HEK293 (cell line): ENCODE measurements around the gene DEDD2.

ENCODE experiments used
- BCL11A ChIP-seq: fragments of 450-650 bp; formaldehyde crosslinking; IDR thresholded peaks from 2 replicates; pipeline ENCODE4 v1.5.1; 2016; ENCODE audit warnings: low read depth, missing biosample characterization, missing genetic modification characterization
- HOXA7 ChIP-seq: sonication (generic); formaldehyde crosslinking; IDR thresholded peaks from 2 replicates; pipeline ENCODE4 v1.8.1; 2022; ENCODE audit warnings: missing genetic modification reagents, borderline replicate concordance
- HOXD13 ChIP-seq: sonication (generic); formaldehyde crosslinking; IDR thresholded peaks from 2 replicates; pipeline ENCODE4 v1.8.0; 2022; ENCODE audit warnings: missing genetic modification reagents, borderline replicate concordance
- SCRT2 ChIP-seq: fragments of 450-650 bp; formaldehyde crosslinking; IDR thresholded peaks from 2 replicates; pipeline ENCODE4 v1.5.1; 2016; ENCODE audit warnings: missing biosample characterization, missing genetic modification characterization
- SP3 ChIP-seq: fragments of 450-650 bp; formaldehyde crosslinking; IDR thresholded peaks from 2 replicates; pipeline ENCODE4 v1.5.1; 2016; ENCODE audit warnings: missing biosample characterization, missing genetic modification characterization
- TRIM28 ChIP-seq: IDR thresholded peaks from 2 replicates; pipeline ENCODE4 v1.6.1; 2011; ENCODE audit warnings: low read length, control low read depth, borderline replicate concordance
- ZBTB1 ChIP-seq: fragments of 450-650 bp; formaldehyde crosslinking; IDR thresholded peaks from 2 replicates; pipeline ENCODE4 v1.5.1; 2016; ENCODE audit warnings: missing biosample characterization, missing genetic modification characterization
- ZEB2 ChIP-seq: fragments of 450-650 bp; formaldehyde crosslinking; IDR thresholded peaks from 2 replicates; pipeline ENCODE4 v1.5.1; 2016; ENCODE audit warnings: missing biosample characterization, missing genetic modification characterization
- ZIC2 ChIP-seq: fragments of 450-650 bp; formaldehyde crosslinking; IDR thresholded peaks from 2 replicates; pipeline ENCODE4 v1.5.1; 2016; ENCODE audit warnings: missing biosample characterization, missing genetic modification characterization
- ZNF132 ChIP-seq: fragments of 450-650 bp; formaldehyde crosslinking; IDR thresholded peaks from 2 replicates; pipeline ENCODE4 v1.5.1; 2017; ENCODE audit warnings: missing biosample characterization, missing genetic modification characterization, borderline replicate concordance
- ZNF16 ChIP-seq: fragments of 450-650 bp; formaldehyde crosslinking; IDR thresholded peaks from 2 replicates; pipeline ENCODE4 v1.5.1; 2016; ENCODE audit warnings: low read depth, missing biosample characterization, missing genetic modification characterization
- ZNF169 ChIP-seq: fragments of 450-650 bp; formaldehyde crosslinking; IDR thresholded peaks from 2 replicates; pipeline ENCODE4 v1.5.1; 2016; ENCODE audit warnings: missing biosample characterization, missing genetic modification characterization
- ZNF24 ChIP-seq: fragments of 450-650 bp; formaldehyde crosslinking; IDR thresholded peaks from 2 replicates; pipeline ENCODE4 v1.5.1; 2016; ENCODE audit warnings: missing biosample characterization, missing genetic modification characterization
- ZNF37A ChIP-seq: fragments of 450-650 bp; IDR thresholded peaks from 2 replicates; pipeline ENCODE4 v1.5.1; 2018; ENCODE audit warnings: missing biosample characterization, missing genetic modification characterization
- ZNF394 ChIP-seq: fragments of 450-650 bp; formaldehyde crosslinking; IDR thresholded peaks from 2 replicates; pipeline ENCODE4 v1.5.1; 2016; ENCODE audit warnings: missing biosample characterization, missing genetic modification characterization, mild to moderate bottlenecking, moderate library complexity, borderline replicate concordance
- ZNF404 ChIP-seq: fragments of 450-650 bp; formaldehyde crosslinking; IDR thresholded peaks from 2 replicates; pipeline ENCODE4 v1.5.1; 2017; ENCODE audit warnings: missing biosample characterization, missing genetic modification characterization
- ZNF449 ChIP-seq: fragments of 450-650 bp; formaldehyde crosslinking; IDR thresholded peaks from 2 replicates; pipeline ENCODE4 v1.5.1; 2017; ENCODE audit warnings: missing biosample characterization, mild to moderate bottlenecking, missing genetic modification characterization, moderate library complexity
- ZNF510 ChIP-seq: fragments of 450-650 bp; formaldehyde crosslinking; IDR thresholded peaks from 2 replicates; pipeline ENCODE4 v1.5.1; 2018; ENCODE audit warnings: mild to moderate bottlenecking, missing genetic modification characterization, missing biosample characterization; ENCODE audit not compliant: insufficient replicate concordance
- ZNF530 ChIP-seq: fragments of 450-650 bp; formaldehyde crosslinking; IDR thresholded peaks from 2 replicates; pipeline ENCODE4 v1.5.1; 2016; ENCODE audit warnings: low read depth, missing biosample characterization, missing genetic modification characterization
- ZNF549 ChIP-seq: fragments of 450-650 bp; IDR thresholded peaks from 2 replicates; pipeline ENCODE4 v1.5.1; 2018; ENCODE audit warnings: missing biosample characterization, missing genetic modification characterization, mild to moderate bottlenecking, inconsistent platforms, moderate library complexity
- ZNF561 ChIP-seq: fragments of 450-650 bp; IDR thresholded peaks from 2 replicates; pipeline ENCODE4 v1.5.1; 2018; ENCODE audit warnings: missing biosample characterization, missing genetic modification characterization, borderline replicate concordance
- ZNF580 ChIP-seq: fragments of 450-650 bp; formaldehyde crosslinking; IDR thresholded peaks from 2 replicates; pipeline ENCODE4 v1.5.1; 2016; ENCODE audit warnings: missing biosample characterization, missing genetic modification characterization
- ZNF76 ChIP-seq: fragments of 450-650 bp; formaldehyde crosslinking; IDR thresholded peaks from 2 replicates; pipeline ENCODE4; 2016; ENCODE audit warnings: low read depth, missing biosample characterization, missing genetic modification characterization, borderline replicate concordance
- ZNF792 ChIP-seq: fragments of 450-650 bp; formaldehyde crosslinking; IDR thresholded peaks from 2 replicates; pipeline ENCODE4 v1.5.1; 2016; ENCODE audit warnings: missing biosample characterization, missing genetic modification characterization
- ZNF837 ChIP-seq: fragments of 450-650 bp; formaldehyde crosslinking; IDR thresholded peaks from 2 replicates; pipeline ENCODE4 v1.5.1; 2016; ENCODE audit warnings: missing biosample characterization, missing genetic modification characterization
- TF ChIP-seq, protein P1 (sequence below): fragments of 450-650 bp; formaldehyde crosslinking; IDR thresholded peaks from 2 replicates; pipeline ENCODE4 v1.5.1; 2016; ENCODE audit warnings: missing biosample characterization, missing genetic modification characterization
- TF ChIP-seq, protein P2 (sequence below): fragments of 450-650 bp; IDR thresholded peaks from 2 replicates; pipeline ENCODE4 v1.5.1; 2018; ENCODE audit warnings: missing biosample characterization, missing genetic modification characterization
- TF ChIP-seq, protein P3 (sequence below): fragments of 450-650 bp; formaldehyde crosslinking; IDR thresholded peaks from 2 replicates; pipeline ENCODE4 v1.5.1; 2016; ENCODE audit warnings: missing biosample characterization, missing genetic modification characterization, borderline replicate concordance
- TF ChIP-seq, protein P4 (sequence below): fragments of 450-650 bp; formaldehyde crosslinking; IDR thresholded peaks from 2 replicates; pipeline ENCODE4 v1.5.1; 2016; ENCODE audit warnings: missing biosample characterization, missing genetic modification characterization

The DEDD2 gene

DNA sequence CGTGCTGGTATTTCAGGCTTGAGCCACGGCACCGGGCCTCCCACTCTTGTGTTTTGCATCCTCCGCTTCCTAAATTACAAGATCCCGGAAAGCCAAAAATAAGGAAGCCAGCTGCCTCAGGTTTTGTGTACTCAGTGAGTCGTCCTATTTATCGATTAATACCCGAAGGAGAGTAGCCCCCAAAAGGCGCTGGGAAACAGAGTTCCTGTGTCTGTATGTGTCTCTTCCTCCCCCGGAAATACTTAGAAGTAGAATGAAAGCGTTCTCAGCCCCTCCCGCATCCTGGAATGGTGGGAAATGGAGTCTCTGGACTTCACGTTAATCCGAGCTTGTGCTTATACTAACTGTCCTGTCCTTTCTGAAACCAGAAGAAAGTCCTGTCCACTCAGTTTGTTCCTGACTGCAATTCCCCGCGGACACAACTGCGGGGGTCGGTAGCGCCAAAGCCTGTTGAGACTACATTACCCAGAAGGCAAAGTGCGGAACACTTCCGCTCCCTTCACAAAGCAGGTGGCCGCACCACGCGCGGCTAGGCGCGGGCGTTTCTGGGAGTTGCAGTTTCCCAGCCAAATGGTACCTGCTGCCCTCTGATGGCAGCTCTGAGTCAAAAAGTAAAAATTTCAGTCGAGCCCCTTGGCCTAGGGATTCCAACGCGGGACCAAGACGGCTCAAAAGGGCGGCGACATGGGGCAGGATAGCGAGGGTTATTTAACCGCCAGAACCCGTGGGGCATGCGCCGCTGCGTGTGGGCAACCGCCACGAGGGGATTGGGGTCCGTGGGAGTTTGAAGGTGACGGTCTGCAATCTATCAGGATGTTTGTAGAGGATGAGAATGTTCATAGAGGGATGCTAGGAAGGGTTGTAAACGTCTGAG, 27.1 kb upstream of the DEDD2 start (continued):
- TF ChIP-seq ZNF16 (no peak), ZNF549 (tag by site-specific recombination) (no peak), TRIM28 (no peak), ZBTB1 (tag by site-specific recombination) (no peak), ZNF580 (tag by site-specific recombination) (peak; percentile 73; the same call in 1 of the 2 replicates), ZNF510 (tag by site-specific recombination) (no peak), ZNF449 (tag by site-specific recombination) (peak; percentile 88), ZNF37A (tag by site-specific recombination) (no peak), HOXA7 (no peak), ZNF169 (tag by site-specific recombination) (no peak), ZNF404 (tag by site-specific recombination) (no peak), SP3 (tag by site-specific recombination) (peak; percentile 93), HOXD13 (CRISPR knock-in tag) (no peak), ZNF837 (tag by site-specific recombination) (no peak), ZNF394 (peak; percentile 41; the same call in 1 of the 2 replicates), ZNF76 (tag by site-specific recombination) (peak; percentile 99), ZIC2 (tag by site-specific recombination) (peak; percentile 39; the same call in 1 of the 2 replicates), ZNF530 (tag by site-specific recombination) (no peak), ZNF132 (tag by site-specific recombination) (no peak), SCRT2 (peak; percentile 95), ZNF561 (tag by site-specific recombination) (0 out of 2 replicates have a peak, but pooled peaks have one; percentile 73), ZNF792 (tag by site-specific recombination) (no peak), ZEB2 (tag by site-specific recombination) (peak; percentile 33), ZNF24 (tag by site-specific recombination) (no peak), BCL11A (no peak)
- TF ChIP-seq, protein P1, sequence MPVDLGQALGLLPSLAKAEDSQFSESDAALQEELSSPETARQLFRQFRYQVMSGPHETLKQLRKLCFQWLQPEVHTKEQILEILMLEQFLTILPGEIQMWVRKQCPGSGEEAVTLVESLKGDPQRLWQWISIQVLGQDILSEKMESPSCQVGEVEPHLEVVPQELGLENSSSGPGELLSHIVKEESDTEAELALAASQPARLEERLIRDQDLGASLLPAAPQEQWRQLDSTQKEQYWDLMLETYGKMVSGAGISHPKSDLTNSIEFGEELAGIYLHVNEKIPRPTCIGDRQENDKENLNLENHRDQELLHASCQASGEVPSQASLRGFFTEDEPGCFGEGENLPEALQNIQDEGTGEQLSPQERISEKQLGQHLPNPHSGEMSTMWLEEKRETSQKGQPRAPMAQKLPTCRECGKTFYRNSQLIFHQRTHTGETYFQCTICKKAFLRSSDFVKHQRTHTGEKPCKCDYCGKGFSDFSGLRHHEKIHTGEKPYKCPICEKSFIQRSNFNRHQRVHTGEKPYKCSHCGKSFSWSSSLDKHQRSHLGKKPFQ (tag by site-specific recombination): no peak
- TF ChIP-seq, protein P2, sequence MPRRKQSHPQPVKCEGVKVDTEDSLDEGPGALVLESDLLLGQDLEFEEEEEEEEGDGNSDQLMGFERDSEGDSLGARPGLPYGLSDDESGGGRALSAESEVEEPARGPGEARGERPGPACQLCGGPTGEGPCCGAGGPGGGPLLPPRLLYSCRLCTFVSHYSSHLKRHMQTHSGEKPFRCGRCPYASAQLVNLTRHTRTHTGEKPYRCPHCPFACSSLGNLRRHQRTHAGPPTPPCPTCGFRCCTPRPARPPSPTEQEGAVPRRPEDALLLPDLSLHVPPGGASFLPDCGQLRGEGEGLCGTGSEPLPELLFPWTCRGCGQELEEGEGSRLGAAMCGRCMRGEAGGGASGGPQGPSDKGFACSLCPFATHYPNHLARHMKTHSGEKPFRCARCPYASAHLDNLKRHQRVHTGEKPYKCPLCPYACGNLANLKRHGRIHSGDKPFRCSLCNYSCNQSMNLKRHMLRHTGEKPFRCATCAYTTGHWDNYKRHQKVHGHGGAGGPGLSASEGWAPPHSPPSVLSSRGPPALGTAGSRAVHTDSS: no peak
- TF ChIP-seq, protein P3, sequence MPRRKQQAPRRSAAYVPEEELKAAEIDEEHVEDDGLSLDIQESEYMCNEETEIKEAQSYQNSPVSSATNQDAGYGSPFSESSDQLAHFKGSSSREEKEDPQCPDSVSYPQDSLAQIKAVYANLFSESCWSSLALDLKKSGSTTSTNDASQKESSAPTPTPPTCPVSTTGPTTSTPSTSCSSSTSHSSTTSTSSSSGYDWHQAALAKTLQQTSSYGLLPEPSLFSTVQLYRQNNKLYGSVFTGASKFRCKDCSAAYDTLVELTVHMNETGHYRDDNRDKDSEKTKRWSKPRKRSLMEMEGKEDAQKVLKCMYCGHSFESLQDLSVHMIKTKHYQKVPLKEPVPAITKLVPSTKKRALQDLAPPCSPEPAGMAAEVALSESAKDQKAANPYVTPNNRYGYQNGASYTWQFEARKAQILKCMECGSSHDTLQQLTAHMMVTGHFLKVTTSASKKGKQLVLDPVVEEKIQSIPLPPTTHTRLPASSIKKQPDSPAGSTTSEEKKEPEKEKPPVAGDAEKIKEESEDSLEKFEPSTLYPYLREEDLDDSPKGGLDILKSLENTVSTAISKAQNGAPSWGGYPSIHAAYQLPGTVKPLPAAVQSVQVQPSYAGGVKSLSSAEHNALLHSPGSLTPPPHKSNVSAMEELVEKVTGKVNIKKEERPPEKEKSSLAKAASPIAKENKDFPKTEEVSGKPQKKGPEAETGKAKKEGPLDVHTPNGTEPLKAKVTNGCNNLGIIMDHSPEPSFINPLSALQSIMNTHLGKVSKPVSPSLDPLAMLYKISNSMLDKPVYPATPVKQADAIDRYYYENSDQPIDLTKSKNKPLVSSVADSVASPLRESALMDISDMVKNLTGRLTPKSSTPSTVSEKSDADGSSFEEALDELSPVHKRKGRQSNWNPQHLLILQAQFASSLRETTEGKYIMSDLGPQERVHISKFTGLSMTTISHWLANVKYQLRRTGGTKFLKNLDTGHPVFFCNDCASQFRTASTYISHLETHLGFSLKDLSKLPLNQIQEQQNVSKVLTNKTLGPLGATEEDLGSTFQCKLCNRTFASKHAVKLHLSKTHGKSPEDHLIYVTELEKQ (tag by site-specific recombination): no peak
- TF ChIP-seq, protein P4, sequence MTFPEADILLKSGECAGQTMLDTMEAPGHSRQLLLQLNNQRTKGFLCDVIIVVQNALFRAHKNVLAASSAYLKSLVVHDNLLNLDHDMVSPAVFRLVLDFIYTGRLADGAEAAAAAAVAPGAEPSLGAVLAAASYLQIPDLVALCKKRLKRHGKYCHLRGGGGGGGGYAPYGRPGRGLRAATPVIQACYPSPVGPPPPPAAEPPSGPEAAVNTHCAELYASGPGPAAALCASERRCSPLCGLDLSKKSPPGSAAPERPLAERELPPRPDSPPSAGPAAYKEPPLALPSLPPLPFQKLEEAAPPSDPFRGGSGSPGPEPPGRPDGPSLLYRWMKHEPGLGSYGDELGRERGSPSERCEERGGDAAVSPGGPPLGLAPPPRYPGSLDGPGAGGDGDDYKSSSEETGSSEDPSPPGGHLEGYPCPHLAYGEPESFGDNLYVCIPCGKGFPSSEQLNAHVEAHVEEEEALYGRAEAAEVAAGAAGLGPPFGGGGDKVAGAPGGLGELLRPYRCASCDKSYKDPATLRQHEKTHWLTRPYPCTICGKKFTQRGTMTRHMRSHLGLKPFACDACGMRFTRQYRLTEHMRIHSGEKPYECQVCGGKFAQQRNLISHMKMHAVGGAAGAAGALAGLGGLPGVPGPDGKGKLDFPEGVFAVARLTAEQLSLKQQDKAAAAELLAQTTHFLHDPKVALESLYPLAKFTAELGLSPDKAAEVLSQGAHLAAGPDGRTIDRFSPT (tag by site-specific recombination): no peak
